HPDE6-E6E7 (cell line): Measurements from ENCODE around the gene CD8B.

ENCODE experiments used
- DNase-seq: peaks from one replicate; pipeline ENCODE4 v3.0.0; 2011; ENCODE audit warnings: missing footprints; ENCODE audit errors: extremely low spot score

The CD8B gene

GRCh38 chr2:86806059-86806857 lies 55.4 kb downstream of the CD8B start:
- DNase-seq: no peak

- no peak for DNase-seq
Measured at GRCh38 chr2:86800856-86801567, 60.7 kb downstream of the CD8B start.

GRCh38 chr2:86794861-86795260 lies 66.8 kb downstream of the CD8B start:
- no peak for DNase-seq

DNA sequence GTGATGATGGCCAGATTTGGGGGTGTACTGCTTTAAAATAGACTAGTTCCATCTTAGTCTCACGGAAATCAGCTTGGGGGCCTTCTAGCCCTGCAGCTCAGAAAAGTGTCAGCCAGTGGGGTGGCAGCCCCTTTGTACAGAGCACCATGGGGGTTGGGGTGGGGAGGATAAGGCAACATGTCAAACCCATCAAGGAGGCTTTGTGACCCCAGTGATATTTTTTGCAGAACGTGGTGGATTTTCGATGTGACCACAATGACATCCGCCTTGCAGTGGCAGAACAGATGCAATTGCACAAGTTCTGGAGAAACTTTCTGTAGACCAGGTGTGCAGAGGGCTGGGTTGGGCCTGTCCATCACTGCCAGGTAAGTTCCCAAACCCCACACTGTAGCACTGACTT lies 67.9 kb downstream of the CD8B start:
- no peak for DNase-seq

DNA sequence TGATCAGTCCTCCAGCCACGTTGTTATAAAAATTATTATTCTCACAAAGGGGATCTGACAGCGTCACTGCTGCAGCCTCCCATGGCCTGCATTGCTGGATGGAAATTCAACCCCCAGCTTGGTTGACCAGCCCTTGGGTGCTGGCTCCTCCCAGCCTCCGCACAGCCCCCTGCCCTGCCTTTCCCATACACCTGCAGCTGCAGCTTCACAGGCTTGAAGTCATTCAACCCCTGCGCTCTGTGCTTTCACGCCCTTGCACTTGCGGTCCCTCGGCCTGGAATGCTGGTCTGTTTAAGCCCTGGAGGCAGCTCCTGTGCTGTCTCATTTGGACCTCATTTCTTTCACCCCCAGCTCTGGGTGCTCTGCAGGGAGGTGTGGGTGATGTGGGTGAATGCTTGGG lies 70.1 kb downstream of the CD8B start:
- DNase-seq: no peak

GRCh38 chr2:86790676-86791572 lies 70.8 kb downstream of the CD8B start, which contains the start of gene CD8A:
TSS of gene CD8A (minus strand) at chr2:86790913. CDS start at chr2:86790825, 88 bp downstream.
- no peak for DNase-seq

DNA sequence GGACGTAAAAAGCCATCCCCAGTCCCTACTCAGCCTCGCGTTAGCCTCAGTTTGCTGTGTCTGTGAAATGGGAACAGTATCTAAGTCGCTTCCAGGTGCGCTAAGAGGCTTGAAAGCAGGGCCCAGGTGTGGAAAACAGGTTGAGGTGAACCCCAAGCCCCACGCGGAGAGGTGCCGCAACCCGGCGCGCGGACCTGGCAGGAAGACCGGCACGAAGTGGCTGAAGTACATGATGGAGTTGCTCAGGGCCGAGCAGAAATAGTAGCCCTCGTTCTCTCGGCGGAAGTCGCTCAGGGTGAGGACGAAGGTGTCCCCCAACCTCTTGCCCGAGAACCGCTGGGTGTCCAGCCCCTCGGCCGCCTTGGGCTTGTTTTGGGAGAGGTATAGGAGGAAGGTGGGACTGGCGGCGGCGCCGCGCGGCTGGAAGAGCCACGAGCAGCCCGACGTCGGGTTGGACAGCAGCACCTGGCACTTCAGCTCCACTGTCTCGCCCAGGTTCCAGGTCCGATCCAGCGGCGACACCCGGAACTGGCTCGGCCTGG lies 71.5 kb downstream of the CD8B start:
- no peak for DNase-seq

DNA sequence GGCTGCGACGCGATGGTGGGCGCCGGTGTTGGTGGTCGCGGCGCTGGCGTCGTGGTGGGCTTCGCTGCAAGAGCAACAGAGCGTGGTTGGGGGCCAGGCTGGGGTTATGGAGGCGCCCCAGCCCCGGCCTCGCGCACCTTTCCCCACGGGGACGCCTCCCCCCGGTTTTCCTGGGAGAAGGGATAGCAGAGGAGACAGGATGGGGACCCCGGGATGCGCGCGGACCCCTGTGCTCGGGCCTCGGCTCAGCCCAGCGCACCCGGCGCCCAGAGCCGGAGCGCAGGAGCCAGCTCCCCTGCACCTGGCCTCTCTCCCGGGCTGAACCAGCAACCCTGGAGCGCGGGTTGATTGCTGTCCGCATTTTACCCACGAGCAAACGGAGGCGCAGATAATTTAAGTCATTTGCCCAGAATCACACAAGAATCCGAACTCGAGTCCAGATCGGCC lies 72.0 kb downstream of the CD8B start:
- no peak for DNase-seq

- no peak for DNase-seq
Measured at GRCh38 chr2:86788881-86789686, 72.6 kb downstream of the CD8B start.

DNA sequence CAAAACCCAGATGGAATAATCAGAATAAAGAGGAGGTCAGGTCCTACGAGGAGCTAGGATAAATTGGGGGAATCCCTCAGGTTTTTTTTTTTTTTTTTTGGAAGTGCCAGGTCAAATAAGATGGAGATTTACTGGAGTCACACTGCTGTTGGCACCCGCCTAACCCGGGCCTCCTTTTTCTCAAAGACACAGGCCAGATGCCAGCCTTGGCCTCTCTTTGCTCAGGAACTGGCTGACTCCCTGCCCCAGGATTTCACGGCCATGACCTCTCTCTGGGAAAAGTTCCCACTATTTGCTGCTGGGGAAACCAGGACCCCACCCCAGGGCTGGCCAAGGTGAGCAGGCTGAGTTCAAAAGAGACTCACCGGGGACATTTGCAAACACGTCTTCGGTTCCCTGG lies 73.5 kb downstream of the CD8B start:
- no peak for DNase-seq

DNA sequence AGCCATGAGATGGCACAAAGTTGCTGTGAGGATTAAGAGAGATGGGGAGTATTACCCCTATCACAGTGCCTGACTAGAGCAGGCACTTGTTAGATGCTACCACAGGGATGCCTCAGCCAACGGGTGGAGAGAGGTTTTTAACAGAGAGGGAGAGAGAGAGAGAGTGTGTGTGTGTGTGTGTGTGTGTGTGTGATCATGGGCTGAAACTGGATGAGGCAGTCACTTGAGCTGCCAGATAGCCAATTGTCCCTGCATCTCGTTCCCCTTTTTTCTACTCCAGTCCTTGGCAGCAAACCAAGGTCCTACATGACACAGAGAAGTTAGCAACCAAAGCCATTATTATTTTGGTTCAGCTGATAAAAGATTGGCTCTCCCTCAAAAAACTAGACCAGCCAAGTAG lies 74.0 kb downstream of the CD8B start:
- no peak for DNase-seq

DNA sequence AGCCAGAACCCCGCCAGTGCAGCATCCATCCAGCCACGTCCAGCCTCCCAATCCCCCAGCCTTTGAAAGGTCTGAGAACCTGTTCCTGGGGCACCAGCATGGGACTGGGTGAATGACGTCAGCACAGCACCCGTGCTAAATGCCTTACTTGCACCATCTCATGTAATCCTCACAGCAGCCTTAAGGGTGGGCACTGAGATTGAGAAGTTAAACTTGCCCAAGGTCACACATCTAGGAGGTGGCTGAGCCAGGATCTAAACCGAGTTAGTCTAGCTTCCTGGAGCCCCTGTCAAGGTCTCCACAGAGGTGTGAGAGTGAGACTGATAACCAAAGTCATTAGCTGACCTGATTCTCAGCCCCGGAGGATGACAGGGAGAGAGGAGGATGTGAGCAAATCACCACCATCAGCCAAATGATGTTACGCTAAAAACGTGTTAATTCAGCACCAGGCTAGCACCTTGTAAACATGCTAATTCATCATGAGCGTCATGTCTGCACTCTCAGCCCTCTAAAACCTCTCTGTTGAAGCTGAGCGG lies 75.6 kb downstream of the CD8B start:
- DNase-seq: no peak

- no peak for DNase-seq
Measured at GRCh38 chr2:86785456-86785855, 76.2 kb downstream of the CD8B start.

- DNase-seq: no peak
Measured at GRCh38 chr2:86783615-86784339, 77.9 kb downstream of the CD8B start.

GRCh38 chr2:86782748-86783147 lies 78.9 kb downstream of the CD8B start:
- no peak for DNase-seq

DNA sequence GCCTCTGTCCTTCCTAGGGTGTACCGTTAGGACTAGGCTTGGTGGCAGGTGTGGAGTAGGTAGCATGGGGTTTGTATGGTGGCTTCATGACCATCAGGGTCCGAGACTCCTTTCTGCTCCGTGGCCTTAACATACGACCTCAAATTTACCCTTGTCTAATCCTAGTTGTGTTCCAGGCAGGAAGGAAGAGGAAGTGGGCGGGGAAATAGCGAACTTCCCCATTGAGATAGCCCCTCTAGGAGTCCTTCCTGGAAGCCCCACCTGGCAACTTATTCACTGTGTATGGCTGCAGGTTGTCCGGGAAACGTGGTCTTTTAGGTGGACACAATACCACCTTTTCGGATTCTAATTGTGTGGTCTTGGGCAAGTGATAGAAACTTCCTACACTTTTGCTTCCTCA lies 80.3 kb downstream of the CD8B start:
- no peak for DNase-seq

GRCh38 chr2:86779971-86780370 lies 81.7 kb downstream of the CD8B start:
- no peak for DNase-seq

GRCh38 chr2:86778957-86779356 lies 82.7 kb downstream of the CD8B start:
- DNase-seq: no peak

DNA sequence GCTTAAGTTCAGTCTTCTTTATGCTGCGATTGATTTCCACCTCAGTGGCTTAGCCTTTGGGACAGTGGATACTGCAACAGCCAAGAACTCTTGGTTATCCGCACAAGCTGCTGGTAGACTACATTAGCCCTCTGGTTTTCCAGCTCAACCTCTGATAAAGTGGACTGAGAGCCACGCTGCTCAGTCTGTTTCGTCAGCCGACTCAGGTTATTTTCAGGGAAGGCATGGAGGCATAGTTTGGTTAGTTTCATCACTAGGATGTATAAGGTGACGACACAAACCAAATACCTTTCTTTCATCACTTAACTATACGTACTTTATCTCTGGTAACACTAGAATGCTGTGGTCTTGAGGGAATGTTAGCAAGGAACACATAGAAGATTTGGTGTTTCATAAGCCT lies 85.2 kb downstream of the CD8B start:
- no peak for DNase-seq

GRCh38 chr2:86775338-86775737 lies 86.3 kb downstream of the CD8B start:
- no peak for DNase-seq
